Upper lobe of left lung (tissue), 6 donors: ENCODE results near the gene TBC1D9B. TPM values are rescaled to one million over a fixed set of nuclear protein-coding genes. Genes with fewer than 3 reads are reported as not detected.

Source experiments
- ATAC-seq, 2 donors: fragments of 200-7000 bp; cut with Tn5 transposase; one replicate each; pipeline ENCODE4 v1.9.1; 2022; ENCODE audit warnings: mild to moderate bottlenecking in 2 of 2, moderate library complexity in 2 of 2; ENCODE audit not compliant: low FRiP score in 2 of 2
- DNase-seq, 2 donors: peaks; one replicate each; pipeline ENCODE4 v3.0.0-alpha.2; 2019 to 2020
- H3K27ac ChIP-seq, 4 donors: fragments of 200-600 bp; sonication (generic); one replicate each; pipeline ENCODE4 v1.5.1; 2016 to 2019
- H3K27me3 ChIP-seq, 4 donors: fragments of 200-600 bp; sonication (generic); one replicate each; pipeline ENCODE4 v1.5.1; 2017 to 2019
- H3K36me3 ChIP-seq, 4 donors: fragments of 200-600 bp; sonication (generic); one replicate each; pipeline ENCODE4 v1.5.1; 2016 to 2019
- H3K4me1 ChIP-seq, 4 donors: fragments of 200-600 bp; sonication (generic); one replicate each; pipeline ENCODE4 v1.5.1; 2018 to 2019
- H3K4me3 ChIP-seq, 4 donors: fragments of 200-600 bp; sonication (generic); one replicate each; pipeline ENCODE4 v1.5.1; 2017 to 2019; ENCODE audit warnings: mild to moderate bottlenecking in 2 of 4, moderate library complexity in 1 of 4
- H3K9me3 ChIP-seq, 4 donors: fragments of 200-600 bp; sonication (generic); one replicate each; pipeline ENCODE4 v1.5.1; 2018 to 2019
- EP300 ChIP-seq, 4 donors: sonication (generic); formaldehyde crosslinking; IDR thresholded peaks; one replicate each; pipeline ENCODE4 v1.5.1; 2017; ENCODE audit warnings: antibody characterized with exemption in 4 of 4, control low read depth in 2 of 4
- POLR2A ChIP-seq, 4 donors: fragments of 450-650 bp; IDR thresholded peaks; one replicate each; pipeline ENCODE4 v1.5.1; 2016 to 2017; ENCODE audit warnings: antibody characterized with exemption in 4 of 4, mild to moderate bottlenecking in 2 of 4
- POLR2AphosphoS5 ChIP-seq, 2 donors: sonication (generic); formaldehyde crosslinking; IDR thresholded peaks; one replicate each; pipeline ENCODE4 v1.5.1; 2017; ENCODE audit warnings: antibody characterized with exemption in 2 of 2
- WGBS, 2 donors: methylation state at CpG; one replicate each; pipeline ENCODE4 v1.1.5; 2017 to 2018; 5-methylcytosine and 5-hydroxymethylcytosine counted together
- total RNA-seq, 6 donors: library from RNA; depleted of rRNA in 4 of 6; stranded (reverse); fragments of >200 nt in 4 of 6; gene quantifications; one replicate each; pipeline versions ENCODE4 v1.1.0 to v1.2.1, GENCODE V29; 2016 to 2021
- TF ChIP-seq, protein P1 (sequence below), 6 experiments: fragments of 450-650 bp in 4 of 6; fragments of 200-600 bp in 2 of 6; sonication (generic) in 2 of 6; IDR thresholded peaks; one replicate each; pipeline ENCODE4 v1.5.1; 2016 to 2019; ENCODE audit warnings: antibody characterized with exemption in 6 of 6
- donor health status: DM: no; HTN: no; CAD: no; lungs with moderate emphysema.
- donor health status: DM: no; HTN: yes; CAD: no; lungs with severe emphysema.

TBC1D9B gene
- total RNA-seq, 6 donors from 2014 or later: 66.4 to 228 (median 110) TPM

DNA sequence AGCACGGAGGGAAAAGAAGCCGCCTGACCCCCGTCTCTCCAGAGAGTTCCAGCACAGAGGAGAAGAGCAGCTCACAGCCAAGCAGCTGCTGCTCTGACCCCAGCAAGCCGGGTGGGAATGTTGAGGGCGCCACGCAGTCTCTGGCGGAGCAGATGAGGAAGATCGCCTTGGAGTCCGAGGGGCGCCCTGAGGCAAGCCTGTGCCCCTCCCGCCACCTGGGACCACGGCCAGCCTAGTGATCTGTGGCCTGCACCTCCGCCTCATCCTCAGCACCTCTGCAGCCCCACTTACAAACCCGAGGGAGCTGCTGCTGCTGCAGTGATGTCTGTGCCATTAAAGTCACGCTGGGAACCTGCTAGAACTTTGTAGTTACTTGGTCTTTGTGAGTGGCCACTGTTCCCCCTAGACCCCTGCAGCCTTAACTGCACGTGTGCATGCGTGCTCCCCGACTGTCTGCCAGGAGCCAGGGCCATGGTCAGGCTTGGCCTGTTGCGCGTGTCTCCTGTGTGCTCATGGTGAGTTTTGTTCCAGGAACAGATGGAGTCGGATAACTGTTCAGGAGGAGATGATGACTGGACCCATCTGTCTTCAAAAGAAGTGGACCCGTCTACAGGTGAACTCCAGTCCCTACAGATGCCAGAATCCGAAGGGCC, 74.5 kb downstream of the TBC1D9B start:
- no peak for TF ChIP-seq EP300 (IDR thresholded peaks at IDR 0.05)
- TF ChIP-seq POLR2AphosphoS5 (IDR thresholded peaks at IDR 0.05): no peak
- TF ChIP-seq, protein P1, sequence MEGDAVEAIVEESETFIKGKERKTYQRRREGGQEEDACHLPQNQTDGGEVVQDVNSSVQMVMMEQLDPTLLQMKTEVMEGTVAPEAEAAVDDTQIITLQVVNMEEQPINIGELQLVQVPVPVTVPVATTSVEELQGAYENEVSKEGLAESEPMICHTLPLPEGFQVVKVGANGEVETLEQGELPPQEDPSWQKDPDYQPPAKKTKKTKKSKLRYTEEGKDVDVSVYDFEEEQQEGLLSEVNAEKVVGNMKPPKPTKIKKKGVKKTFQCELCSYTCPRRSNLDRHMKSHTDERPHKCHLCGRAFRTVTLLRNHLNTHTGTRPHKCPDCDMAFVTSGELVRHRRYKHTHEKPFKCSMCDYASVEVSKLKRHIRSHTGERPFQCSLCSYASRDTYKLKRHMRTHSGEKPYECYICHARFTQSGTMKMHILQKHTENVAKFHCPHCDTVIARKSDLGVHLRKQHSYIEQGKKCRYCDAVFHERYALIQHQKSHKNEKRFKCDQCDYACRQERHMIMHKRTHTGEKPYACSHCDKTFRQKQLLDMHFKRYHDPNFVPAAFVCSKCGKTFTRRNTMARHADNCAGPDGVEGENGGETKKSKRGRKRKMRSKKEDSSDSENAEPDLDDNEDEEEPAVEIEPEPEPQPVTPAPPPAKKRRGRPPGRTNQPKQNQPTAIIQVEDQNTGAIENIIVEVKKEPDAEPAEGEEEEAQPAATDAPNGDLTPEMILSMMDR (IDR thresholded peaks at IDR 0.05): no peak
- TF ChIP-seq POLR2A (IDR thresholded peaks at IDR 0.05): no peak
- Histone ChIP-seq H3K27me3 (no peaks in the 10 kb centered on the region), H3K4me3 (no peak overlapping the region), H3K4me1 (peaks cover 12 to 36% (median 17%) of the 10 kb centered on the region in 4 donors), H3K36me3 (peaks cover 76 to 96% (median 91%) of the 10 kb centered on the region in 4 donors), H3K9me3 (no peaks in the 10 kb centered on the region), H3K27ac (peak overlapping the region in 1 of 4 donors; percentile 9)
- ATAC-seq: peak in 1 of 2 donors; percentile 34
- peak in 1 of 2 donors; percentile 70 for DNase-seq
- WGBS, 2 donors: 91 to 92% methylated on average over 15 to 23 of the region's 23 CpGs

DNA sequence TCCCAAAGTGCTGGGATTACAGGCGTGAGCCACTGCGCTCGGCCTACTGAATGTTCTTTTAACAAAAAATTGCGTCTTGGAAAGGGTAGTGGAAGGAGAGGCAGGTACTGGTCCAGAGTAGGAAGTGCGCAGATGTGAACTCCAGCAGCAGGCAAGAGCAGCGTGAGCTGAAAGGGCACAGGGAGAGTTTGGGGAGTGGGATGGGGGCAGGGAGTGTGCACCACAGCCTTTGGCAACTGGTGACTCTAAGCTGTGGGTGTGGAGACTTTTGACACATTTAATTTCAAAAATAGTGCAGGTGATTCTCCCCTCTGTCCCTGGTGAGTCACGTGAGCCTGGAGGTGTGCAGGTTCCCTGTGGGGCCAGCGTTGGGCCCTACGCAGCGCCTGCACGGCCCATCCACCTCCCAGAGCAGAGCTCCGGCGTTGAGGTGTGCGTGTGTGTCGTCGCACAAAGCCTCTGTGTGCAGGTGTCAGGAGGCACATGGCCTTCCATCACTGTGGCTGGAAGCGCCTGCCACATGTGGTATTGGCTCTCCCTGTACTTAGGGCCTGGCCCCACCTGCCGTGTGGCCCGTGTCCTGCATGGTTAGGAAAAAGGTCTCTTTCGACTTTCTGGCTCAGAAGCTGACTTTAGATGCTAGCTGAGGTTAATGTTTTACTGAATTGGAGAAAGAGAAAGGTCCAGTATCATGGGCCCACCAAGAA, 75.5 kb downstream of the TBC1D9B start:
- TF ChIP-seq POLR2AphosphoS5 (IDR thresholded peaks at IDR 0.05) (no peak), POLR2A (IDR thresholded peaks at IDR 0.05) (no peak), EP300 (IDR thresholded peaks at IDR 0.05) (no peak)
- TF ChIP-seq, protein P1 (IDR thresholded peaks at IDR 0.05): no peak
- H3K9me3 ChIP-seq: no peaks in the 10 kb centered on the region
- peak in 1 of 2 donors; percentile 51 for DNase-seq
- no peak overlapping the region for H3K4me3 ChIP-seq
- peaks cover 19 to 41% (median 21%) of the 10 kb centered on the region in 4 donors for H3K4me1 ChIP-seq
- no peak overlapping the region for H3K27ac ChIP-seq
- H3K27me3 ChIP-seq: no peaks in the 10 kb centered on the region
- H3K36me3 ChIP-seq: peaks cover 74 to 96% (median 91%) of the 10 kb centered on the region in 4 donors
- no peak for ATAC-seq
- 96 to 97% methylated on average over 11 to 20 of the region's 20 CpGs for WGBS, 2 donors

DNA sequence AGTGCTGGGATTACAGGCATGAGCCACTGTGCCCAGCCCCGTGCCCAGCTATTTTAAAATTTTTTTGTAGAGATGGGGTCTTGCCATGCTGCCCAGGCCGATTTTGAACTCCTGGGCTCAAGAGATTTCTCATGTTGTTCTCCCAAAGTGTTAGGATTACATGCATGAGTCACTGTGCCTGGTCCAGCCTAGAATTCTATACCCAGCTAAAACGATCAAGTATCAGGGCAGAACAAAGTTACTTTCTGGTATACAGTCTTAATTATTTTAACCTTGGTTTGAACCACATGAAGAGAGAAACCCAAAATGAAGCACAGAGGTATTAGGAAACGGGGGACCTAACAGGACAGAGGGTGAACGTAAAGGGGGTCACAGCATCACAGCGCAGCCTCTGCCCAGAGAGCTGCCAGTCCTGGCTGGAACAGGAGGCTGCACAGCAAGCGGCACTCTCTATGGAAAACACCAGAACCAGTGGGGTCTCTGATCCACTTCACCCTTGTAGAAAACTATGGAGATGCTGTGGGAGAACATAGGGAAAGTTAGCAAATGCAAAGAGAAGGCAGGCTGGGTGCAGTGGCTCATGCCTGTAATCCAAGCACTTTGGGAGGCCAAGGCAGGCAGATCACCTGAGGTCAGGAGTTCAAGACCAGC, 76.8 kb downstream of the TBC1D9B start:
- 94 to 95% methylated on average over 7 of the region's 7 CpGs for WGBS, 2 donors
- no peak overlapping the region for H3K27ac ChIP-seq
- H3K27me3 ChIP-seq: no peaks in the 10 kb centered on the region
- peaks cover 74 to 96% (median 91%) of the 10 kb centered on the region in 4 donors for H3K36me3 ChIP-seq
- H3K9me3 ChIP-seq: no peaks in the 10 kb centered on the region
- peaks cover 12 to 34% (median 18%) of the 10 kb centered on the region in 4 donors for H3K4me1 ChIP-seq
- no peak overlapping the region for H3K4me3 ChIP-seq
- ATAC-seq (no peak), DNase-seq (no peak)
- TF ChIP-seq EP300 (IDR thresholded peaks at IDR 0.05) (no peak), POLR2AphosphoS5 (IDR thresholded peaks at IDR 0.05) (no peak), POLR2A (IDR thresholded peaks at IDR 0.05) (no peak)
- TF ChIP-seq, protein P1 (IDR thresholded peaks at IDR 0.05): no peak

DNA sequence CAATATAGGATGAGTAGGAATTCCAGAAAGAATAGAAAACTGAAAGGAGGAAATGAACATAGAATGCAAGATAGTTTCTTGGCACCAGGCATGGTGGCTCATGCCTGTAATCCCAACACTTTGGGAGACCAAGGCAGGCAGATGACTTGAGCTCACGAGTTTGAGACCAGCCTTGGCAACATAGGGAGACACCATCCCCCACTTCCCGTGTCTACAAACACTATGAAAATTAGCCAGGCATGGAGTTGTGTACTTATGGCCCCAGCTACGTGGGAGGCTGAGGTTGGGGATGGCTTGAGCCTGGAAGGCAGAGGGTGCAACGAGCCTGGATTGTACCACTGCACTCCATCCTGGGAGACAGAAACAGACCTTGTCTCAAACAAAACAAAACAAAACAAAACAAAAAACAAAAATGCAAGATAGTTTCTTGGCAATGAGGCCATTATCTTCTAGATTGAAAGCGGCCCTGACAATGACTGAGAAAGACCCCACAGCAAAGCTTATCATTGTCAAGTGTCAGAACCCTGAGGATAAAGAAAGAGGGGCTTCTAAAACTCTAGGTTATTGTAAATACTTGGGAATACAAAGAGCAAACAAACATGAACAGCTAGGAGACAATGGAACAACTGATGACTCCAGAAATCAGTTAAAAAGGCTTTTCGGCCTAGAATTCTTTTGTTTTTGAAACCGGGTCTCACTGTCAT, 77.8 kb downstream of the TBC1D9B start:
- peaks cover 15 to 43% (median 18%) of the 10 kb centered on the region in 4 donors for H3K4me1 ChIP-seq
- H3K27ac ChIP-seq: no peak overlapping the region
- no peak for DNase-seq
- WGBS, 2 donors: 86 to 94% methylated on average over 7 of the region's 7 CpGs
- peaks cover 78 to 96% (median 93%) of the 10 kb centered on the region in 4 donors for H3K36me3 ChIP-seq
- H3K9me3 ChIP-seq: no peaks in the 10 kb centered on the region
- ATAC-seq: no peak
- TF ChIP-seq, protein P1 (IDR thresholded peaks at IDR 0.05): no peak
- TF ChIP-seq POLR2A (IDR thresholded peaks at IDR 0.05) (no peak), POLR2AphosphoS5 (IDR thresholded peaks at IDR 0.05) (no peak), EP300 (IDR thresholded peaks at IDR 0.05) (no peak)
- no peaks in the 10 kb centered on the region for H3K27me3 ChIP-seq
- no peak overlapping the region for H3K4me3 ChIP-seq
